Measurements from ENCODE around the gene RALA. TPM values are rescaled to one million over a fixed set of nuclear protein-coding genes. Genes with fewer than 3 reads are reported as not detected.

The RALA gene
- total and polyA plus RNA-seq, 4 donors, result 5.7 to 18.8 (median 9.2) TPM

GRCh38 chr7:39588416-39588815 lies 35.0 kb upstream of the RALA start:
- WGBS, result 66% methylated on average over 5 of the region's 5 CpGs
- no peaks in the 10 kb centered on the region for H3K9me3 ChIP-seq (ENCODE audit: control insufficient read depth in 4 of 4, low read length in 3 of 4)
- no peak for DNase-seq (ENCODE audit: low spot score)
- H3K27ac ChIP-seq (ENCODE audit: low read depth in 1 of 2, low read length in 2 of 2), result no peak overlapping the region
- TF ChIP-seq HNF4A (conservative IDR thresholded peaks at IDR 0.05) (no peak), FOXA2 (IDR thresholded peaks at IDR 0.05) (no peak), RAD21 (IDR thresholded peaks at IDR 0.05) (no peak), GABPA (IDR thresholded peaks at IDR 0.05 in 1 of 2, conservative IDR thresholded peaks at IDR 0.05 in 1 of 2) (no peak), MAX (IDR thresholded peaks at IDR 0.05) (no peak), YY1 (IDR thresholded peaks at IDR 0.05) (no peak), NR2F2 (IDR thresholded peaks at IDR 0.05) (no peak), TAF1 (conservative IDR thresholded peaks at IDR 0.05) (no peak), SP1 (IDR thresholded peaks at IDR 0.05) (no peak), JUND (IDR thresholded peaks at IDR 0.05) (no peak), RXRA (IDR thresholded peaks at IDR 0.05) (no peak)
- TF ChIP-seq, protein P1, sequence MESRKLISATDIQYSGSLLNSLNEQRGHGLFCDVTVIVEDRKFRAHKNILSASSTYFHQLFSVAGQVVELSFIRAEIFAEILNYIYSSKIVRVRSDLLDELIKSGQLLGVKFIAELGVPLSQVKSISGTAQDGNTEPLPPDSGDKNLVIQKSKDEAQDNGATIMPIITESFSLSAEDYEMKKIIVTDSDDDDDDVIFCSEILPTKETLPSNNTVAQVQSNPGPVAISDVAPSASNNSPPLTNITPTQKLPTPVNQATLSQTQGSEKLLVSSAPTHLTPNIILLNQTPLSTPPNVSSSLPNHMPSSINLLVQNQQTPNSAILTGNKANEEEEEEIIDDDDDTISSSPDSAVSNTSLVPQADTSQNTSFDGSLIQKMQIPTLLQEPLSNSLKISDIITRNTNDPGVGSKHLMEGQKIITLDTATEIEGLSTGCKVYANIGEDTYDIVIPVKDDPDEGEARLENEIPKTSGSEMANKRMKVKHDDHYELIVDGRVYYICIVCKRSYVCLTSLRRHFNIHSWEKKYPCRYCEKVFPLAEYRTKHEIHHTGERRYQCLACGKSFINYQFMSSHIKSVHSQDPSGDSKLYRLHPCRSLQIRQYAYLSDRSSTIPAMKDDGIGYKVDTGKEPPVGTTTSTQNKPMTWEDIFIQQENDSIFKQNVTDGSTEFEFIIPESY (IDR thresholded peaks at IDR 0.05), result no peak
- no peak overlapping the region for H3K4me3 ChIP-seq (ENCODE audit: low read depth in 1 of 3, low read length in 3 of 3)
- H3K4me1 ChIP-seq (ENCODE audit: control insufficient read depth in 4 of 4, insufficient read depth in 4 of 4, low read length in 3 of 4), result no peaks in the 10 kb centered on the region
- no peaks in the 10 kb centered on the region for H3K36me3 ChIP-seq (ENCODE audit: control insufficient read depth in 4 of 4, insufficient read depth in 3 of 4, low read depth in 1 of 4, low read length in 3 of 4)
- H3K9ac ChIP-seq (ENCODE audit: low read depth in 1 of 2, low read length in 2 of 2), result no peak overlapping the region
- no peaks in the 10 kb centered on the region for H3K27me3 ChIP-seq (ENCODE audit: control insufficient read depth in 4 of 4, insufficient read depth in 4 of 4, low read length in 3 of 4)

- WGBS, result 73% methylated on average over 7 of the region's 7 CpGs
- no peaks in the 10 kb centered on the region for H3K4me1 ChIP-seq (ENCODE audit: control insufficient read depth in 4 of 4, insufficient read depth in 4 of 4, low read length in 3 of 4)
- no peaks in the 10 kb centered on the region for H3K27me3 ChIP-seq (ENCODE audit: control insufficient read depth in 4 of 4, insufficient read depth in 4 of 4, low read length in 3 of 4)
- no peaks in the 10 kb centered on the region for H3K9me3 ChIP-seq (ENCODE audit: control insufficient read depth in 4 of 4, low read length in 3 of 4)
- TF ChIP-seq SP1 (IDR thresholded peaks at IDR 0.05) (no peak), CTCF (IDR thresholded peaks at IDR 0.05; ENCODE audit: low read depth, low read length, missing input control) (no peak), RXRA (IDR thresholded peaks at IDR 0.05) (no peak), HNF4G (IDR thresholded peaks at IDR 0.05) (no peak), GABPA (IDR thresholded peaks at IDR 0.05 in 1 of 2, conservative IDR thresholded peaks at IDR 0.05 in 1 of 2) (no peak), JUND (IDR thresholded peaks at IDR 0.05) (peak; percentile 47 to 59), FOXA1 (IDR thresholded peaks at IDR 0.05) (no peak), YY1 (IDR thresholded peaks at IDR 0.05) (no peak), RAD21 (IDR thresholded peaks at IDR 0.05) (peak in 1 of 2 donors; percentile 8), EGR1 (IDR thresholded peaks at IDR 0.05; ENCODE audit: low read depth in 2 of 2) (no peak), TAF1 (conservative IDR thresholded peaks at IDR 0.05) (no peak), HNF4A (conservative IDR thresholded peaks at IDR 0.05) (no peak), NR2F2 (IDR thresholded peaks at IDR 0.05) (peak; percentile 26)
- TF ChIP-seq, protein P2, sequence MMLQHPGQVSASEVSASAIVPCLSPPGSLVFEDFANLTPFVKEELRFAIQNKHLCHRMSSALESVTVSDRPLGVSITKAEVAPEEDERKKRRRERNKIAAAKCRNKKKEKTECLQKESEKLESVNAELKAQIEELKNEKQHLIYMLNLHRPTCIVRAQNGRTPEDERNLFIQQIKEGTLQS (IDR thresholded peaks at IDR 0.05), result no peak
- TF ChIP-seq, protein P1 (IDR thresholded peaks at IDR 0.05), result no peak
- TF ChIP-seq, protein P3, sequence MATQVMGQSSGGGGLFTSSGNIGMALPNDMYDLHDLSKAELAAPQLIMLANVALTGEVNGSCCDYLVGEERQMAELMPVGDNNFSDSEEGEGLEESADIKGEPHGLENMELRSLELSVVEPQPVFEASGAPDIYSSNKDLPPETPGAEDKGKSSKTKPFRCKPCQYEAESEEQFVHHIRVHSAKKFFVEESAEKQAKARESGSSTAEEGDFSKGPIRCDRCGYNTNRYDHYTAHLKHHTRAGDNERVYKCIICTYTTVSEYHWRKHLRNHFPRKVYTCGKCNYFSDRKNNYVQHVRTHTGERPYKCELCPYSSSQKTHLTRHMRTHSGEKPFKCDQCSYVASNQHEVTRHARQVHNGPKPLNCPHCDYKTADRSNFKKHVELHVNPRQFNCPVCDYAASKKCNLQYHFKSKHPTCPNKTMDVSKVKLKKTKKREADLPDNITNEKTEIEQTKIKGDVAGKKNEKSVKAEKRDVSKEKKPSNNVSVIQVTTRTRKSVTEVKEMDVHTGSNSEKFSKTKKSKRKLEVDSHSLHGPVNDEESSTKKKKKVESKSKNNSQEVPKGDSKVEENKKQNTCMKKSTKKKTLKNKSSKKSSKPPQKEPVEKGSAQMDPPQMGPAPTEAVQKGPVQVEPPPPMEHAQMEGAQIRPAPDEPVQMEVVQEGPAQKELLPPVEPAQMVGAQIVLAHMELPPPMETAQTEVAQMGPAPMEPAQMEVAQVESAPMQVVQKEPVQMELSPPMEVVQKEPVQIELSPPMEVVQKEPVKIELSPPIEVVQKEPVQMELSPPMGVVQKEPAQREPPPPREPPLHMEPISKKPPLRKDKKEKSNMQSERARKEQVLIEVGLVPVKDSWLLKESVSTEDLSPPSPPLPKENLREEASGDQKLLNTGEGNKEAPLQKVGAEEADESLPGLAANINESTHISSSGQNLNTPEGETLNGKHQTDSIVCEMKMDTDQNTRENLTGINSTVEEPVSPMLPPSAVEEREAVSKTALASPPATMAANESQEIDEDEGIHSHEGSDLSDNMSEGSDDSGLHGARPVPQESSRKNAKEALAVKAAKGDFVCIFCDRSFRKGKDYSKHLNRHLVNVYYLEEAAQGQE (IDR thresholded peaks at IDR 0.05), result no peak
- no peak overlapping the region for H3K27ac ChIP-seq (ENCODE audit: low read depth in 1 of 2, low read length in 2 of 2)
- H3K36me3 ChIP-seq (ENCODE audit: control insufficient read depth in 4 of 4, insufficient read depth in 3 of 4, low read depth in 1 of 4, low read length in 3 of 4), result no peaks in the 10 kb centered on the region
- H3K4me3 ChIP-seq (ENCODE audit: low read depth in 1 of 3, low read length in 3 of 3), result no peak overlapping the region
- no peak for DNase-seq (ENCODE audit: low spot score)
- no peak overlapping the region for H3K9ac ChIP-seq (ENCODE audit: low read depth in 1 of 2, low read length in 2 of 2)
Measured at GRCh38 chr7:39589323-39590111, 33.9 kb upstream of the RALA start.

All from liver (tissue), 9 donors.